Left cardiac atrium (tissue), 4 donors: Measurements from ENCODE around the gene ITGBL1. TPM values are rescaled to one million over a fixed set of nuclear protein-coding genes. Genes with fewer than 3 reads are reported as not detected.

Experiments
- ATAC-seq, 2 donors: fragments of 200-7000 bp; cut with Tn5 transposase; one replicate each; pipeline ENCODE4 v1.9.1; 2020; ENCODE audit warnings: mild to moderate bottlenecking in 2 of 2, moderate library complexity in 2 of 2
- DNase-seq: peaks from one replicate; pipeline ENCODE4 v3.0.0-alpha.2; 2020
- intact Hi-C, 2 donors: fragments of 100-400 bp; cut with DNase I; formaldehyde crosslinking; loops; one replicate each; pipeline versions ENCODE4 v1.14.1 to v1.15.1; 2022 to 2023
- total RNA-seq, 2 donors: library from RNA; stranded (reverse); fragmentation: NEBNext Ultra II Directional; extraction: Animal tissue kit (Norgen Biotek cat#: 25700); gene quantifications; one replicate each; pipeline ENCODE4 v1.2.1, GENCODE V29; 2021
- donor health status: DM: no; HTN: yes; CAD: no.
- donor health status: DM: no; HTN: yes; CAD: no; lungs with severe emphysema.
- donor health status: DM: yes; HTN: yes; CAD: no.
- donor health status: Dilated cardiomyopathy.

Gene ITGBL1
- total RNA-seq, 2 donors from 2014 or later: 11.6 to 16.1 TPM

DNA sequence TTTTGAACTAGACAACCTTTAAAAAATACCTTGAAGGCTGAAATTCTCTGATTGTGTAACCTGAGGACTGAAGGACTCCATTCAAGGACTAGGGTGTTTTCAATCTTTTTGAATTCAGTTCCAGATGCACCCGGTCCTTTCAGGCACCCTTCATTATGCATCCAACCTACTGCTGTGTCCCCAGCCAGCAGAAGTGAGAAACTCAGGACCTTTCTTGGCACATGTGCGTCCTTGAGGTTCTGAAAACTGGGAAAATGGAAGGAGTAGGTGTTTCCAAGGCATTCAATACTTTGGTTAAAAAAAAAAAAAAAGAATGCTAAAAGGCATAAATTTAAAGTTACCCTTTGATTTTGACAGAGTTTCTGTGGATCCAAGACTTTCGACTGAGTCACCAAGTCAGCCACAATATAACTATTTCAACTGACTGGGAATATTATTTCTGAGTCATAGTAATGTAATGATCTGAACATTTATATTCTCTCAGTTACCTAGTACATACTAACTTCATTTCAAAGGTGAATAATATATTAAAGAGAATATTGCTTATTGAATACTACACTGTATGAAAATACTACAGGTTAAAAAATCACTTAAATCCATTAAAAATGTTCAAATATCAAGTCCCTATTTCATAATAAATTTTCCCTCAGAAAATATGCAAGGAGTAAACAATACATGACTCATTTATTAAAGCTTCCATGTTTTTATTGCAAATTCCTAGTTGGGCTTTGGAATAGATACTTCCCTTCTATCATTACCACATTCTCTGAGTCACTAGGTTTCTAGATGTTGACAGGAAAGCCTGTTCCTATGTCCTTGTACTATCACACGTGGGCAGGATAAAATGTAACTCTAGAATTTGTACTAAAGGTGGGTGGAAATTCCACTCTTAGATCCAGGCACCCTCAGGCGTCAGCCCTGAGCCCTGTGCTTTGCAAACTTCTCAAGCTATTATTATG lies 2.4 kb upstream of the ITGBL1 start:
- intact Hi-C loops: no loop called here
- DNase-seq (no peak), ATAC-seq (peak in 1 of 2 donors; percentile 46)

GRCh38 chr13:101450749-101451130 lies 1.7 kb upstream of the ITGBL1 start:
- intact Hi-C loops: no loop called here
- DNase-seq: no peak
- no peak for ATAC-seq

- intact Hi-C loops: no loop called here
- ATAC-seq: no peak
Measured at GRCh38 chr13:101451641-101452040, 834 bp upstream of the ITGBL1 start.

DNA sequence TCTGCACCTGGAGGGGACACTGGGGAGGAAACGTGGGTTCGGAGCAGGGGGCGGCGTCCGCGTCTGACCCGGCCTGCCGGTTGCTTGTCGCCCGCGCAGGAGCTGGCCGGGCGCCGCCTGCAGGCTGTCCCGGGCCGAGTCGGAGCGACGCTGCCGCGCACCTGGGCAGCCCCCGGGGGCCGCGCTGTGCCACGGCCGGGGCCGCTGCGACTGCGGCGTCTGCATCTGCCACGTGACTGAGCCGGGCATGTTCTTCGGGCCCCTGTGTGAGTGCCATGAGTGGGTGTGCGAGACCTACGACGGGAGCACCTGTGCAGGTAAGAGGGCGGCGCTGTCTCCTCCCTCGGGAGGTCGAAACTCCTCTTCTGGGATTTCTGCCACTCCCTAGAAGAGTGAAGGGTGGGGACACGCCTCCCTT lies 1.3 kb downstream of the ITGBL1 start:
- peak; percentile 58 to 65 for ATAC-seq
- DNase-seq: no peak
- intact Hi-C loops: no loop called here

More at GRCh38 chr13:101451641-101452040, 834 bp upstream of the ITGBL1 start:
- no peak for DNase-seq

DNA sequence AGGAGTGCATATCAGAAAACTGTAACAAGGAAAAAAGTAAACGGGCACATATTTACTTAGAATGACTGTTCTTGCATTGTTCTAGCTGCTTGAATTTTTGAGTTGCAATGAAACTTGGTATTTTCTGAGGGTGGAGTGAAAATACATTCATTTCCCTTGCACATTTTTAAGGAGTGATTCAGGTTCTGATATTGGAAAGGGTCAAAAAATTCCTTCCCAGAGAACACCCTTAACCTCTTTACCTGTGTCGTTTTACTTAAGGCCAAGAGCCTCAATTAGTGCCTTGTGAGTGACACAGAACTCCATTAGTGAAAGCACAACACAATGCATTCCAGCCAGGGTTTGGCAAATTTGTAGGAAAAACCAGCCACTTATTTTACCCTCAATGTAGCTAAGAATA lies 2.3 kb downstream of the ITGBL1 start:
- intact Hi-C loops: no loop called here
- ATAC-seq: no peak

DNA sequence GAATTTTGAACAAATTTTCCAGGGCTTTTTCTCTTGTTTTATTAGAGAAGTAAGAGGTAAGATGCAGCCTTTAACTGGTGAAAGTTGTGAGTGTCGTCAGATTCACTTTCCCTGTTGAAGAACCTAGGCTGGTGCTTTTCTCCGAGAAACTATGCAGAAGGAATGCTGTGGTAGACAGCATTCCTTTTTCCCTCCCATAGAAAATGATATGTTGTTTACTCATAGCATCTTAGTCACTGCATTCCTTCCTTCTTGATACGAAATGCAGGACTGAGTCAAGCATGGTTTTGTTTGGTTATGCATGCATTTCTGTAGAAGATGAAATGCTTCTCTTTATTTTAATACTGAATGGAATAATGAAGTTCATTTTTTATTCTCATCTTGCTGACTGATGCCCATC lies 3.4 kb downstream of the ITGBL1 start:
- DNase-seq (no peak), ATAC-seq (peak in 1 of 2 donors; percentile 84)
- intact Hi-C loops: no loop called here

More for the DNA sequence above, 2.3 kb downstream of the ITGBL1 start:
- no peak for DNase-seq

DNA sequence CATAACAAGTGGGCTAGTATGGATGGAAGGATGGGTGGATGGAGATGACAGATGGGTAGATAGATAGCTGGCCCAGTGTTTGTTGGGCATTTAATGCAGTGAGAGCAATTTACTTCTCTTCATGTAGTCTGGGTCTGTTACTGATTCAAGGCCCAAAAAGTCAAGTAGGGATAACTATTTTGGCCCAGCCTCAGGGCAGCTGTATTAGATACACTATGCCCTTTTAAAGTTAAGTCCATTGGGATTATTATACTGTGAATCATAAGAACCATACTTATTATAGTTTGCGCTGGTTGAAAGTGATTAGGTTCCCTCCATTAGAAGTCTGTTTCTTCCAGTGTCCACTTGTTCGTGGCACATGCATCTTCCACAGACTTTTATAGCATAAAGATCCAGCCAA lies 4.7 kb downstream of the ITGBL1 start:
- no peak for ATAC-seq
- no peak for DNase-seq
- intact Hi-C loops: no loop called here

- DNase-seq: no peak
- ATAC-seq: no peak
- intact Hi-C loops: no loop called here
Measured at GRCh38 chr13:101465877-101466276, 13.4 kb downstream of the ITGBL1 start.

DNA sequence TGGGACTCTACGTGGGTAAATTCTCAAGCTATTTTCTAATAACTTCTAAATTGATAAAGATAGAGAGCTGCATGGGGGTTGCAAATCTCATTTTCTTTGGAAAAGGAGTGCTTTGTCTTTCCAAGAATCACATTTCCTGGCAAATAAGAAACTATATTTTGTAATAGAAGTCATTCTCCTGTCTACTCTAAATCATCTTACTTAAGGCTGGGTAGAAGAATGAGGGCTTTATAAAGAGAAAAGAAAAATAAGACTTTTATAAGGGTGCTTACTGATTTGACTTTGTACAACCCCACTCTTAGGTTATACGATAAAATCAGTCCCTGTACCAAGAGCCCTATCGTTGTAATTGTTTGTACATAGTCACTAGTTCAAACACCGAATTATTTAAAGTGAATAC lies 14.9 kb downstream of the ITGBL1 start:
- intact Hi-C loops: no loop called here
- DNase-seq (no peak), ATAC-seq (no peak)

DNA sequence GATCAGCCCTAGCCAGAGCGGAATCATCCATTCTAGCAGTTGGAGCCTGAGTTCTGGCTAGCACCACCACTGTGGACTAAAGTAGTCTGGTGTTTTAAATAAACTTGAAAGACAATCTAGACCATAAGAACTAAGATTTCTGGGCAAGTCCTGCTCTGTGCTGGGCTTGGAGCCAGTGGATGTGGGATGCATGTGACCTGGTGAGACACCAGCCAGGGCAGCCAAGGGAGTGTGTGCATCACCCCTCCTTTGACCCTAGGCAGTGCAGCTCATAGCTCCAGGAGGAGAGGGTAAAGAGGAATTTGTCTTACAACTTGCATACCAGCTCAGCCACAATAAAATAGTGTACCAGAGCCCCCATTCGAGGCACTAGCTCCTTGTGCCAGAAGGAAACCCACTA lies 21.0 kb downstream of the ITGBL1 start:
- ATAC-seq (peak; percentile 85 to 93), DNase-seq (peak; percentile 39)
- intact Hi-C loops: loop anchor here in 1 of 2 donors (10.0 kb wide), 1 partner anchor 319 kb away; no protein-coding TSS in a partner anchor

GRCh38 chr13:101474419-101474957 lies 22.0 kb downstream of the ITGBL1 start:
- intact Hi-C loops: loop anchor here in 1 of 2 donors (10.0 kb wide), 1 partner anchor 320 kb away; no protein-coding TSS in a partner anchor

DNA sequence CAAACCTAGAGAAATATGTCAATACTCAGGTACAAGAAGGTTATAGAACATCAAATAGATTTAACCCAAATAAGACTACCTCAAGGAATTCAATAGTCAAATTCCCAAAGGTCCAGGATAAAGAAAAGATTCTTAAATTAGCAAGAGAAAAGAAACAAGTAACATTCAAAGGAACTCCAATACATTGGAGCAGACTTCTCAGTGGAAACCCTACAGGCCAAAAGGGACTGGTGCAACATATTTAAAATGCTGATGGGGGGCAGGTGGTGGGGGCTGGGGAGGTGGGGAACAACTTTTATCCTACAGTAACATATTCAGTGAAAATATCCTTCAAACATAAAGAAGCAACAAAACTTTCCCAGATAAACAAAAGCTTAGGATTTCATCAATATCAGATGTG lies 23.1 kb downstream of the ITGBL1 start:
- DNase-seq: no peak
- intact Hi-C loops: loop anchor here in 1 of 2 donors (10.0 kb wide), 1 partner anchor 321 kb away; no protein-coding TSS in a partner anchor
- no peak for ATAC-seq

More at GRCh38 chr13:101474419-101474957, 22.0 kb downstream of the ITGBL1 start:
- ATAC-seq (peak; percentile 46 to 78), DNase-seq (no peak)

- no peak for DNase-seq
- intact Hi-C loops: no loop called here
- ATAC-seq: no peak
Measured at GRCh38 chr13:101481421-101481820, 28.9 kb downstream of the ITGBL1 start.

- DNase-seq: no peak
- intact Hi-C loops: no loop called here
- no peak for ATAC-seq
Measured at GRCh38 chr13:101486708-101487437, 34.4 kb downstream of the ITGBL1 start.

DNA sequence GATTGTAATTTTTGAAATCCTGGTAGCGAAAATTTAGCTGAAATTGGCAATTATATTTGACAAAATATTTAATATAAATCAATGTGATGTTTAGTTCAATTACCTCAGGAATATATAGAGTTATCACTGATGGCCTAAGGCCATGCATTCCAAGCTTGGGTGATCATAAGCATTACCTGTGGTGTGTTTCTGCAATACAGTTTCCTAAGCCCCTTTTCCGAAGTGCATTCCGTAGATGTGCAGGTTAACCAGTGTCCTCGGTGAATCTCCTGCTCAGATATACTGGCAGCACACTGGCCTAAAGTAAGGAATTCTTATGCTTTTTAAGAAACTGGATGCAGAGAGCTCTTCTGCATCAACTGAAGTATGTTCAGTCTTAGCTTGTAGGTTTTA lies 35.0 kb downstream of the ITGBL1 start:
- ATAC-seq: no peak
- DNase-seq: no peak
- intact Hi-C loops: no loop called here

GRCh38 chr13:101488734-101489133 lies 36.3 kb downstream of the ITGBL1 start:
- ATAC-seq (no peak), DNase-seq (no peak)
- intact Hi-C loops: no loop called here

- DNase-seq (no peak), ATAC-seq (no peak)
- intact Hi-C loops: no loop called here
Measured at GRCh38 chr13:101489643-101490405, 37.3 kb downstream of the ITGBL1 start.

GRCh38 chr13:101490406-101491015 lies 38.0 kb downstream of the ITGBL1 start:
- DNase-seq: no peak
- intact Hi-C loops: no loop called here
- ATAC-seq: no peak
